ENCODE results near the gene CTXND1.

The CTXND1 gene

DNA sequence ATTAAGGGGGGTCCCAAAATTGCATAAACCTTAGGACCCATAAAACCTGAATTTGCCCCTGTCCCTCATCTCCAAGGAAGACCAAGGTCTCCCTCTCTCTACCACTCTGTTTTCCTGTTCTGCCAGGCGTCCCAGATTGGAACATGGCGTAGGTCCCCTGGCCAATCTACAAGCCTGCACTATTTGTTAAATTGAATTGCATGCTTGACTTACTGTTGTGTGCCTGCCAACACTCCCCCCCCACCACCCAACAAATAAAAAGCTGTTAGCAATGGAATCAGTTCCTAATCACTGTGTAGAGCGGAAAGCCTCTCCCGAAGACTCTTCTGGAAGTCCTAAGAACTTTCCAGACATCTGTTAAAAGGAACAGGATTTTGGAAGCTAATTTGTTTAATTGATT, 11.7 kb downstream of the CTXND1 start:
- Histone ChIP-seq H3F3A (ENCODE audit: low read depth) (no peaks in the 10 kb centered on the region), H3K27me3 (ENCODE audit: insufficient read depth, low read length, poor library complexity, severe bottlenecking) (no peaks in the 10 kb centered on the region), H3K36me3 (ENCODE audit: insufficient read depth, low read length) (no peaks in the 10 kb centered on the region), H3K4me2 (ENCODE audit: low read depth, low read length, poor library complexity, severe bottlenecking) (no peak overlapping the region), H3K9me2 (replicated peaks; ENCODE audit: low read depth, low read length) (no peaks in the 10 kb centered on the region), H3K9ac (ENCODE audit: low read depth, low read length, poor library complexity, severe bottlenecking) (no peak overlapping the region), H3K4me1 (ENCODE audit: insufficient read depth, low read length, poor library complexity, severe bottlenecking) (no peaks in the 10 kb centered on the region), H3K4me3 (ENCODE audit: low read length, poor library complexity, severe bottlenecking) (no peak overlapping the region), H2AFZ (ENCODE audit: low read length) (no peak overlapping the region), H3K79me2 (ENCODE audit: insufficient read depth, low read length) (no peaks in the 10 kb centered on the region), H4K20me1 (ENCODE audit: insufficient read depth, low read length, poor library complexity, severe bottlenecking) (no peaks in the 10 kb centered on the region), H3K9me3 (ENCODE audit: insufficient read depth, low read depth, low read length) (no peaks in the 10 kb centered on the region)
- TF ChIP-seq CTCF (conservative IDR thresholded peaks at IDR 0.05; ENCODE audit: low read length) (no peak), EZH2phosphoT487 (IDR thresholded peaks at IDR 0.05; ENCODE audit: borderline replicate concordance) (no peak)

DNA sequence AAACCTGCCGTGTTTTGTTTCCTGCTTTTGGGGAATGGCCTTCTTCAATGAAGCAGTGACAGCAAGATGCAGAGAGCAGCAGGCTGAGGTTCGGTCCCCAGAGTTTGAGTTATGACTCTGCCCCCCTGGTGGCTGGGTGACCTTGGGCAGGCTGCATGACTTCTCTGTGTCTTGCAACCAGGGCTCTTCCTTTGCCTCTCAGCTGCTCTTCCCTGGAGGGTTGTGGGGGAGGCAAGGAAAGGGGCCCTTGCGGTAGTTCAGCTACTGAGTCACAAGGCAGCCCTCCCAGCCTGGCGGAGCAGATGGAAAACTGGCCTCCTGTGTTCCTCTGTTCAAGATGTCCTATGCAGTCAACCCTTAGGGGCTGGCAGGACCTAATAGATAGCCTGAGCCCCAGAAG, 17.1 kb downstream of the CTXND1 start:
- no peaks in the 10 kb centered on the region for H3K9me2 ChIP-seq (replicated peaks; ENCODE audit: low read depth, low read length)
- H2AFZ ChIP-seq (ENCODE audit: low read length): no peak overlapping the region
- H3K4me3 ChIP-seq (ENCODE audit: low read length, poor library complexity, severe bottlenecking): no peak overlapping the region
- H3K9ac ChIP-seq (ENCODE audit: low read depth, low read length, poor library complexity, severe bottlenecking): no peak overlapping the region
- H4K20me1 ChIP-seq (ENCODE audit: insufficient read depth, low read length, poor library complexity, severe bottlenecking): no peaks in the 10 kb centered on the region
- H3K9me3 ChIP-seq (ENCODE audit: insufficient read depth, low read depth, low read length): no peaks in the 10 kb centered on the region
- no peaks in the 10 kb centered on the region for H3F3A ChIP-seq (ENCODE audit: low read depth)
- H3K4me1 ChIP-seq (ENCODE audit: insufficient read depth, low read length, poor library complexity, severe bottlenecking): no peaks in the 10 kb centered on the region
- peak; percentile 58 for TF ChIP-seq CTCF (conservative IDR thresholded peaks at IDR 0.05; ENCODE audit: low read length)
- TF ChIP-seq EZH2phosphoT487 (IDR thresholded peaks at IDR 0.05; ENCODE audit: borderline replicate concordance): no peak
- H3K27me3 ChIP-seq (ENCODE audit: insufficient read depth, low read length, poor library complexity, severe bottlenecking): no peaks in the 10 kb centered on the region
- H3K4me2 ChIP-seq (ENCODE audit: low read depth, low read length, poor library complexity, severe bottlenecking): no peak overlapping the region
- no peaks in the 10 kb centered on the region for H3K36me3 ChIP-seq (ENCODE audit: insufficient read depth, low read length)
- no peaks in the 10 kb centered on the region for H3K79me2 ChIP-seq (ENCODE audit: insufficient read depth, low read length)

DNA sequence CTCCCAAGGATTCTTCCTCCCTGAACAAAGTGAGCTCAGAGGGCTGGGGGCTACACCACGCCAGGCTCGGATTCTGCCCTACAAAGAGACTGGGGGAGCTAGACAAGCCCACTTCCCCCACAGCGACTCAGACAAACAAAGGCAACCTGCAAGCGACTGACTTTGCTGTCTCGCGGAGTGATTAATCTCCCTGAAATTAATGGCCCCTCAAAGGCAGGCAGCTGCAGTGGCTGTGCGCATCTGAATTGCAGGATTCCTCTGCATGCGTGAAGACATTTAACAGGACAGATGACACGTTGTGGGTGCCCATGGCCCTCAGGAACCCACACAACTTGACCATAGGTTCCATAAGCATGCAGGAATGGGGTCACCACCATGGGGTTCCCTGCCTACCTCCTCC, 18.4 kb downstream of the CTXND1 start:
- Histone ChIP-seq H3K4me1 (ENCODE audit: insufficient read depth, low read length, poor library complexity, severe bottlenecking) (no peaks in the 10 kb centered on the region), H3K27me3 (ENCODE audit: insufficient read depth, low read length, poor library complexity, severe bottlenecking) (no peaks in the 10 kb centered on the region), H4K20me1 (ENCODE audit: insufficient read depth, low read length, poor library complexity, severe bottlenecking) (no peaks in the 10 kb centered on the region), H3K79me2 (ENCODE audit: insufficient read depth, low read length) (no peaks in the 10 kb centered on the region), H3K9me2 (replicated peaks; ENCODE audit: low read depth, low read length) (no peaks in the 10 kb centered on the region), H3K9ac (ENCODE audit: low read depth, low read length, poor library complexity, severe bottlenecking) (no peak overlapping the region), H3K9me3 (ENCODE audit: insufficient read depth, low read depth, low read length) (no peaks in the 10 kb centered on the region), H2AFZ (ENCODE audit: low read length) (no peak overlapping the region), H3K36me3 (ENCODE audit: insufficient read depth, low read length) (no peaks in the 10 kb centered on the region), H3K4me3 (ENCODE audit: low read length, poor library complexity, severe bottlenecking) (no peak overlapping the region), H3K4me2 (ENCODE audit: low read depth, low read length, poor library complexity, severe bottlenecking) (no peak overlapping the region), H3F3A (ENCODE audit: low read depth) (no peaks in the 10 kb centered on the region)
- TF ChIP-seq CTCF (conservative IDR thresholded peaks at IDR 0.05; ENCODE audit: low read length): no peak
- no peak for TF ChIP-seq EZH2phosphoT487 (IDR thresholded peaks at IDR 0.05; ENCODE audit: borderline replicate concordance)

All from Loucy (cell line).